ENCODE data around the gene DHX15. TPM values are rescaled to one million over a fixed set of nuclear protein-coding genes. Genes with fewer than 3 reads are reported as not detected.

The DHX15 gene
- total RNA-seq, 3 donors from 2014 or later (not counting 1 experiment from before 2014, with no cell fraction given), result 174 to 180 (median 179) TPM

GRCh38 chr4:24614881-24615280 lies 30.5 kb upstream of the DHX15 start:
- no peak for DNase-seq
- Histone ChIP-seq H3K4me3 (ENCODE audit: low read length) (no peak overlapping the region), H3K27me3 (ENCODE audit: control insufficient read depth, insufficient read depth, low read length) (no peaks in the 10 kb centered on the region), H3K27ac (ENCODE audit: low read length) (no peak overlapping the region), H3K36me3 (ENCODE audit: control insufficient read depth, insufficient read depth, low read length) (no peaks in the 10 kb centered on the region), H3K9me3 (ENCODE audit: control insufficient read depth, insufficient read depth, low read length) (no peaks in the 10 kb centered on the region), H3K4me1 (ENCODE audit: control insufficient read depth, insufficient read depth, low read length) (no peaks in the 10 kb centered on the region)
- TF ChIP-seq, protein P1, sequence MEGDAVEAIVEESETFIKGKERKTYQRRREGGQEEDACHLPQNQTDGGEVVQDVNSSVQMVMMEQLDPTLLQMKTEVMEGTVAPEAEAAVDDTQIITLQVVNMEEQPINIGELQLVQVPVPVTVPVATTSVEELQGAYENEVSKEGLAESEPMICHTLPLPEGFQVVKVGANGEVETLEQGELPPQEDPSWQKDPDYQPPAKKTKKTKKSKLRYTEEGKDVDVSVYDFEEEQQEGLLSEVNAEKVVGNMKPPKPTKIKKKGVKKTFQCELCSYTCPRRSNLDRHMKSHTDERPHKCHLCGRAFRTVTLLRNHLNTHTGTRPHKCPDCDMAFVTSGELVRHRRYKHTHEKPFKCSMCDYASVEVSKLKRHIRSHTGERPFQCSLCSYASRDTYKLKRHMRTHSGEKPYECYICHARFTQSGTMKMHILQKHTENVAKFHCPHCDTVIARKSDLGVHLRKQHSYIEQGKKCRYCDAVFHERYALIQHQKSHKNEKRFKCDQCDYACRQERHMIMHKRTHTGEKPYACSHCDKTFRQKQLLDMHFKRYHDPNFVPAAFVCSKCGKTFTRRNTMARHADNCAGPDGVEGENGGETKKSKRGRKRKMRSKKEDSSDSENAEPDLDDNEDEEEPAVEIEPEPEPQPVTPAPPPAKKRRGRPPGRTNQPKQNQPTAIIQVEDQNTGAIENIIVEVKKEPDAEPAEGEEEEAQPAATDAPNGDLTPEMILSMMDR (IDR thresholded peaks at IDR 0.05), result no peak
- Mint-ChIP-seq H3K36me3 (no peaks in the 10 kb centered on the region), H3K27ac (no peak overlapping the region), H3K9me3 (peaks cover 3 to 5% of the 10 kb centered on the region in 2 donors), H3K4me3 (no peak overlapping the region), H3K4me1 (no peaks in the 10 kb centered on the region), H3K27me3 (ENCODE audit: low read depth in 2 of 2) (peaks cover 4 to 21% of the 10 kb centered on the region in 2 donors)
- no peak for ATAC-seq
- intact Hi-C loops (cut with micrococcal nuclease), result no loop called here
- 100% methylated on average over 2 of the region's 3 CpGs for WGBS (ENCODE audit: insufficient coverage)

DNA sequence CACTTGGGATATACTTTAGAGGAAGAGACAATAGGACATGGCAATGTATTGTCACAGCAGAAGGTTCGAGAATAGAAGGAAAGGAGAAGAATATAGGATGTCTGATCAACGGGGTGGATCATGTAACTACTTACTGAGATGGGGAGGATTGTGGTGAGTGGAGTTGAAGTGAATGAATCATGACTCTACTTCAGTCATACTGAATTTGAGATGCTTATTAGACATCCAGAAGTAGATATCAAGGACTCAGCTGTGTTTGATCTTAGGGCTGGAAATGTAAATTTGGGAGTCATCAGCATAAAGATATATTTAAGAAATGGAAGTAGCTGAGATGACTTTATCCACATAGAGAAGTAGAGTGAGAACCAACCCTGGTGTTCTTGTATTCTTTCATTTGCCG lies 29.1 kb upstream of the DHX15 start:
- no peaks in the 10 kb centered on the region for H3K27me3 ChIP-seq (ENCODE audit: control insufficient read depth, insufficient read depth, low read length)
- TF ChIP-seq, protein P1 (IDR thresholded peaks at IDR 0.05), result no peak
- WGBS (ENCODE audit: insufficient coverage), result 73% methylated on average over 3 of the region's 3 CpGs
- Mint-ChIP-seq H3K9me3 (peaks cover 0 to 2% of the 10 kb centered on the region in 2 donors), H3K27ac (no peak overlapping the region), H3K4me1 (no peaks in the 10 kb centered on the region), H3K27me3 (ENCODE audit: low read depth in 2 of 2) (peaks cover 7 to 13% of the 10 kb centered on the region in 2 donors), H3K4me3 (no peak overlapping the region), H3K36me3 (no peaks in the 10 kb centered on the region)
- no peaks in the 10 kb centered on the region for H3K9me3 ChIP-seq (ENCODE audit: control insufficient read depth, insufficient read depth, low read length)
- ATAC-seq (no peak), DNase-seq (no peak)
- intact Hi-C loops (cut with micrococcal nuclease), result no loop called here
- no peaks in the 10 kb centered on the region for H3K4me1 ChIP-seq (ENCODE audit: control insufficient read depth, insufficient read depth, low read length)
- no peaks in the 10 kb centered on the region for H3K36me3 ChIP-seq (ENCODE audit: control insufficient read depth, insufficient read depth, low read length)
- no peak overlapping the region for H3K27ac ChIP-seq (ENCODE audit: low read length)
- H3K4me3 ChIP-seq (ENCODE audit: low read length), result no peak overlapping the region

GRCh38 chr4:24611575-24611974 lies 27.2 kb upstream of the DHX15 start:
- Mint-ChIP-seq H3K27me3 (ENCODE audit: low read depth in 2 of 2) (peaks cover 5 to 10% of the 10 kb centered on the region in 2 donors), H3K4me1 (no peaks in the 10 kb centered on the region), H3K27ac (no peak overlapping the region), H3K36me3 (no peaks in the 10 kb centered on the region), H3K4me3 (no peak overlapping the region), H3K9me3 (peaks cover 0 to 2% of the 10 kb centered on the region in 2 donors)
- intact Hi-C loops (cut with micrococcal nuclease), result no loop called here
- DNase-seq (no peak), ATAC-seq (no peak)
- TF ChIP-seq, protein P1 (IDR thresholded peaks at IDR 0.05), result no peak
- Histone ChIP-seq H3K27me3 (ENCODE audit: control insufficient read depth, insufficient read depth, low read length) (no peaks in the 10 kb centered on the region), H3K27ac (ENCODE audit: low read length) (no peak overlapping the region), H3K9me3 (ENCODE audit: control insufficient read depth, insufficient read depth, low read length) (no peaks in the 10 kb centered on the region), H3K4me3 (ENCODE audit: low read length) (no peak overlapping the region), H3K36me3 (ENCODE audit: control insufficient read depth, insufficient read depth, low read length) (no peaks in the 10 kb centered on the region), H3K4me1 (ENCODE audit: control insufficient read depth, insufficient read depth, low read length) (no peaks in the 10 kb centered on the region)
- WGBS (ENCODE audit: insufficient coverage), result 92% methylated on average over 11 of the region's 11 CpGs

DNA sequence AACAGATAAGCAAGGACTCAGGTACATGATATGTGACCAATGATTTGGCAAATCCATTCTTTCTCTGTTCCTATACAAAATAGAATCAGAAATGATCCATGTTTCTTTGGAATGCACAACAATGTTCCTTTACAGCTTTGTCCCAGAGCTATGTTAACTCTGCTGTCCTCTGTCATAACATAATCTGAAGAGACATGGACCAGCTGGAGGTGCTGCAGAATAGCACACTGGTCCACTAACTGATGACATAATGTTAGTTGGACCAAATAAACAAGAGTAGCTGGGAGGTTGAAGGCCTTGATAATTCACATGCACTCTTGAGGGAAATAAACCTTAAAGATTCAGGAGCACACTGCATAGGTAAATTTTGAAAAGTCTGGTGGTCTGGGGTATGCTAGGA lies 23.0 kb upstream of the DHX15 start:
- Mint-ChIP-seq H3K27me3 (ENCODE audit: low read depth in 2 of 2) (peaks cover 10 to 17% of the 10 kb centered on the region in 2 donors), H3K9me3 (peaks cover 0 to 2% of the 10 kb centered on the region in 2 donors), H3K27ac (no peak overlapping the region), H3K36me3 (no peaks in the 10 kb centered on the region), H3K4me3 (no peak overlapping the region), H3K4me1 (peaks cover 0 to 6% of the 10 kb centered on the region in 2 donors)
- no peak for ATAC-seq
- DNase-seq, result no peak
- H3K27me3 ChIP-seq (ENCODE audit: control insufficient read depth, insufficient read depth, low read length), result no peaks in the 10 kb centered on the region
- H3K4me3 ChIP-seq (ENCODE audit: low read length), result no peak overlapping the region
- no peaks in the 10 kb centered on the region for H3K9me3 ChIP-seq (ENCODE audit: control insufficient read depth, insufficient read depth, low read length)
- no peak overlapping the region for H3K27ac ChIP-seq (ENCODE audit: low read length)
- TF ChIP-seq, protein P1 (IDR thresholded peaks at IDR 0.05), result no peak
- H3K4me1 ChIP-seq (ENCODE audit: control insufficient read depth, insufficient read depth, low read length), result no peaks in the 10 kb centered on the region
- no peaks in the 10 kb centered on the region for H3K36me3 ChIP-seq (ENCODE audit: control insufficient read depth, insufficient read depth, low read length)
- intact Hi-C loops (cut with micrococcal nuclease), result no loop called here
